Fibroblast of the aortic adventitia (primary cell): ENCODE results near the gene DIPK1C. TPM values are rescaled to one million over a fixed set of nuclear protein-coding genes. Genes with fewer than 3 reads are reported as not detected.

Source experiments
- DNase-seq: peaks from one replicate; pipeline ENCODE4 v3.0.0-alpha.2; 2010; ENCODE audit warnings: low read depth
- H3K4me3 ChIP-seq: 2 replicates; pipeline ENCODE4 v1.5.1; 2011; ENCODE audit warnings: low read depth, mild to moderate bottlenecking, control low read depth, low read length, moderate library complexity
- CTCF ChIP-seq: IDR thresholded peaks from 2 replicates; pipeline ENCODE4 v1.5.1; 2011; ENCODE audit warnings: mild to moderate bottlenecking, low read length, control low read depth, inconsistent platforms; ENCODE audit not compliant: insufficient read depth
- total RNA-seq: library from RNA; depleted of rRNA; stranded (reverse); fragments of >200 nt; gene quantifications from 2 replicates; pipeline ENCODE4 v1.2.3, GENCODE V29; 2012; ENCODE audit warnings: low replicate concordance

Gene DIPK1C
- total RNA-seq, 1 donor: not detected

- TF ChIP-seq CTCF: no peak
- no peak for DNase-seq
- H3K4me3 ChIP-seq: no peak overlapping the region
These were observed 67.8 kb downstream of the DIPK1C start for GRCh38 chr18:74389171-74389927.

DNA sequence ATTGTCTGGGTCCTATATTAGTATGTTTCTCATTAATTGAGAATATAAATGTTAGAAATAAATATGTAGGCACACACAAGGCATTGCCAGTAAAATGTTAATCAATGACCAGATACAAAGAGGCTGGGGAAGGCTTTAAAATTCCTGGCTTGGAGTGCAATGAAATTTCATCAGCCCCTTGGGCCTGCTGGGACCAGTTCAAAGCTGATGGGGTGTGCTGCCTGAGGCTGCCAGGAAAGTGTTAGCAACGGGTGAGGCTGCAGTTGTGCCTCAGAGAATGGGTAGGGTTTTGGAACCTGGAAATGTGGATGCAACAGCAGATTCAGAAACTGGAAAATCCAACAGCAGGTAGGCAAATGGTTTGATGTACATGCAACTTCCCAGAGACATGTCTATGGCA is 68.9 kb downstream of the DIPK1C start:
- no peak for DNase-seq
- no peak for TF ChIP-seq CTCF
- H3K4me3 ChIP-seq: no peak overlapping the region

GRCh38 chr18:74387383-74387782 is 69.7 kb downstream of the DIPK1C start:
- H3K4me3 ChIP-seq: no peak overlapping the region
- DNase-seq: peak; percentile 23
- TF ChIP-seq CTCF: no peak

Other genes with a start within 250 kb of the DIPK1C start
- gene CYB5A, start 165.3 kb downstream of the DIPK1C start, total RNA-seq: 38.8 and 89.2 TPM in 2 replicates
- gene C18orf63, start 141.5 kb downstream of the DIPK1C start, total RNA-seq: not detected in 2 replicates
- gene CNDP2, start 39.1 kb upstream of the DIPK1C start, total RNA-seq: 38.0 and 75.6 TPM in 2 replicates
- not detected in 2 replicates for gene CNDP1, start 77.2 kb upstream of the DIPK1C start, total RNA-seq
- gene ZNF407, start 140.6 kb upstream of the DIPK1C start, total RNA-seq: 21.7 and 23.8 TPM in 2 replicates